Measurements from ENCODE around the gene MYH10. TPM values are rescaled to one million over a fixed set of nuclear protein-coding genes. Genes with fewer than 3 reads are reported as not detected.

Gene MYH10
- total and polyA plus RNA-seq, 9 of the 15 experiments (the other 6 are each of a cell fraction or from before 2014, with no cell fraction given): 16.3 to 95.3 (median 39.7) TPM

DNA sequence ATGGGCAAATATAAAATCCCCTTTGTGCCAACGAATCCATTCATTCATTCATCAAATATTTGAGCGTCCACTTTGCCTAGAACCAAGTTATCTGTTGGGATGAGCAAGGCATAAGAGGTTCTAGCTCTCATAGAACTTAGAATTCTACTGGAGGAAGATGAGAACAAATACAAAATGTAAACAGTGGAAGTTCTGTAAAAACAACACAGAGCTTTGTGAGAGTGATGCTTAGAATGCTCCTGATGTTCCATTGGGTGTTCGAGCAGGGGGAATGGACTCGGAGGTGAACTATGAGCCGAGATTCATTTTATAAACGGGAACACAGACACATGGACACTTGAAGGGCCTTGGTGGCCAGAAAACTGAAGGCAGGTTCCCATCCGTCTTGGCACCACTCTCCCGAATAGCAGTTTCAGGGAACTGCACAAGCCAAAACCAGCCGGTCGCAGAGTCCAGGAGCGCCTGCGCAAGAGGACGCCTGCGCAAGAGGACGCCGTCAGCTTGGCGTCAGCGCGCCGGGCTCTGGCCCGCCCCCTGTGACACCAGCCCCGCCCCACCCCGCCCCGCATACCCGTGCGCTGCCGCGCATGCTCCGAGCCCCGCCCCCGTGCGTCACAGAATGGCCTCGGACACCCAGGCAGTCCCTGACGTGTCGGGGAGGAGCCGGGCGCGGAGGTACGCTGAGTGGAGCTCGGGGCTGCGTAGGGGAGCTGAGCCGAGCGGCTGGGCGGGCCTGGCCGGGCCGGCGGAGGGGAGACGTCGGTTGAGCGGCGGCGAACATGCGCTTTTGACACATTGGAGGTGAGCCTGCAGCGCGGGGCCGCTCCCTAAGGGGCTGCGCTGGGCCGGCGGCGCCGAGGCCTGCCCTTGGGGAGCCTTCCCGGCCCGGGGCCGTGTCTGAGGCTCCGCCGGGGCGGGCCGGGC lies 195.0 kb downstream of the MYH10 start, which contains the start of gene NDEL1 (continued):
- TF ChIP-seq, protein P1, sequence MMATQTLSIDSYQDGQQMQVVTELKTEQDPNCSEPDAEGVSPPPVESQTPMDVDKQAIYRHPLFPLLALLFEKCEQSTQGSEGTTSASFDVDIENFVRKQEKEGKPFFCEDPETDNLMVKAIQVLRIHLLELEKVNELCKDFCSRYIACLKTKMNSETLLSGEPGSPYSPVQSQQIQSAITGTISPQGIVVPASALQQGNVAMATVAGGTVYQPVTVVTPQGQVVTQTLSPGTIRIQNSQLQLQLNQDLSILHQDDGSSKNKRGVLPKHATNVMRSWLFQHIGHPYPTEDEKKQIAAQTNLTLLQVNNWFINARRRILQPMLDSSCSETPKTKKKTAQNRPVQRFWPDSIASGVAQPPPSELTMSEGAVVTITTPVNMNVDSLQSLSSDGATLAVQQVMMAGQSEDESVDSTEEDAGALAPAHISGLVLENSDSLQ (IDR thresholded peaks at IDR 0.05): peak; percentile 40; the same call in 1 of the 2 replicates
- TF ChIP-seq, protein P2, sequence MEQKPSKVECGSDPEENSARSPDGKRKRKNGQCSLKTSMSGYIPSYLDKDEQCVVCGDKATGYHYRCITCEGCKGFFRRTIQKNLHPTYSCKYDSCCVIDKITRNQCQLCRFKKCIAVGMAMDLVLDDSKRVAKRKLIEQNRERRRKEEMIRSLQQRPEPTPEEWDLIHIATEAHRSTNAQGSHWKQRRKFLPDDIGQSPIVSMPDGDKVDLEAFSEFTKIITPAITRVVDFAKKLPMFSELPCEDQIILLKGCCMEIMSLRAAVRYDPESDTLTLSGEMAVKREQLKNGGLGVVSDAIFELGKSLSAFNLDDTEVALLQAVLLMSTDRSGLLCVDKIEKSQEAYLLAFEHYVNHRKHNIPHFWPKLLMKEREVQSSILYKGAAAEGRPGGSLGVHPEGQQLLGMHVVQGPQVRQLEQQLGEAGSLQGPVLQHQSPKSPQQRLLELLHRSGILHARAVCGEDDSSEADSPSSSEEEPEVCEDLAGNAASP (IDR thresholded peaks at IDR 0.05): no peak
- TF ChIP-seq ZBTB17 (CRISPR knock-in tag; IDR thresholded peaks at IDR 0.05): 0 out of 2 replicates have a peak, but pooled peaks have one; percentile 65
- peak in 2 of 3 experiments; percentile 65 to 69 for TF ChIP-seq YY1 (IDR thresholded peaks at IDR 0.05; ENCODE audit: borderline replicate concordance in 1 of 3, control insufficient read depth in 1 of 3, extremely low read depth in 1 of 3, insufficient read depth in 3 of 3, insufficient read length in 1 of 3, insufficient replicate concordance in 2 of 3, low read depth in 1 of 3, low read length in 2 of 3)
- TF ChIP-seq ZNF408 (CRISPR knock-in tag; IDR thresholded peaks at IDR 0.05; ENCODE audit: low read depth): no peak
- peak; percentile 93 for TF ChIP-seq RBFOX2 (IDR thresholded peaks at IDR 0.05; ENCODE audit: low read depth, low read length)
- no peak for TF ChIP-seq DACH1 (IDR thresholded peaks at IDR 0.05; ENCODE audit: partially characterized antibody)
- peak; percentile 86 for TF ChIP-seq MEIS2 (IDR thresholded peaks at IDR 0.05; ENCODE audit: partially characterized antibody)
- TF ChIP-seq, protein P3, sequence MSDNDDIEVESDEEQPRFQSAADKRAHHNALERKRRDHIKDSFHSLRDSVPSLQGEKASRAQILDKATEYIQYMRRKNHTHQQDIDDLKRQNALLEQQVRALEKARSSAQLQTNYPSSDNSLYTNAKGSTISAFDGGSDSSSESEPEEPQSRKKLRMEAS (CRISPR knock-in tag; IDR thresholded peaks at IDR 0.05): peak; percentile 45; the same call in 1 of the 2 replicates
- TF ChIP-seq, protein P4, sequence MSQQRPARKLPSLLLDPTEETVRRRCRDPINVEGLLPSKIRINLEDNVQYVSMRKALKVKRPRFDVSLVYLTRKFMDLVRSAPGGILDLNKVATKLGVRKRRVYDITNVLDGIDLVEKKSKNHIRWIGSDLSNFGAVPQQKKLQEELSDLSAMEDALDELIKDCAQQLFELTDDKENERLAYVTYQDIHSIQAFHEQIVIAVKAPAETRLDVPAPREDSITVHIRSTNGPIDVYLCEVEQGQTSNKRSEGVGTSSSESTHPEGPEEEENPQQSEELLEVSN (IDR thresholded peaks at IDR 0.05; ENCODE audit: borderline replicate concordance in 1 of 2, extremely low read depth in 1 of 2, insufficient read depth in 1 of 2, insufficient read length in 1 of 2, low read depth in 1 of 2, low read length in 1 of 2, poor library complexity in 1 of 2, severe bottlenecking in 1 of 2): peak in 1 of 2 experiments; percentile 56
- TF ChIP-seq, protein P5, sequence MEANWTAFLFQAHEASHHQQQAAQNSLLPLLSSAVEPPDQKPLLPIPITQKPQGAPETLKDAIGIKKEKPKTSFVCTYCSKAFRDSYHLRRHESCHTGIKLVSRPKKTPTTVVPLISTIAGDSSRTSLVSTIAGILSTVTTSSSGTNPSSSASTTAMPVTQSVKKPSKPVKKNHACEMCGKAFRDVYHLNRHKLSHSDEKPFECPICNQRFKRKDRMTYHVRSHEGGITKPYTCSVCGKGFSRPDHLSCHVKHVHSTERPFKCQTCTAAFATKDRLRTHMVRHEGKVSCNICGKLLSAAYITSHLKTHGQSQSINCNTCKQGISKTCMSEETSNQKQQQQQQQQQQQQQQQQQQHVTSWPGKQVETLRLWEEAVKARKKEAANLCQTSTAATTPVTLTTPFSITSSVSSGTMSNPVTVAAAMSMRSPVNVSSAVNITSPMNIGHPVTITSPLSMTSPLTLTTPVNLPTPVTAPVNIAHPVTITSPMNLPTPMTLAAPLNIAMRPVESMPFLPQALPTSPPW (CRISPR knock-in tag; IDR thresholded peaks at IDR 0.05): peak; percentile 70
- peak; percentile 95 to 96 for TF ChIP-seq NRF1 (conservative IDR thresholded peaks at IDR 0.05 in 1 of 2, IDR thresholded peaks at IDR 0.05 in 1 of 2)
- TF ChIP-seq TAF1 (IDR thresholded peaks at IDR 0.05; ENCODE audit: control insufficient read depth, extremely low read depth, insufficient read depth, low read length, severe bottlenecking): peak; percentile 87
- peak; percentile 54 for TF ChIP-seq HMGN3 (IDR thresholded peaks at IDR 0.05; ENCODE audit: borderline replicate concordance, extremely low read depth, insufficient read length, low read depth, low read length)
- peak in 1 of 2 experiments; percentile 12; a peak in 1 of 4 replicates for TF ChIP-seq MAZ (CRISPR knock-in tag; conservative IDR thresholded peaks at IDR 0.05 in 1 of 2, IDR thresholded peaks at IDR 0.05 in 1 of 2)
- TF ChIP-seq, protein P6, sequence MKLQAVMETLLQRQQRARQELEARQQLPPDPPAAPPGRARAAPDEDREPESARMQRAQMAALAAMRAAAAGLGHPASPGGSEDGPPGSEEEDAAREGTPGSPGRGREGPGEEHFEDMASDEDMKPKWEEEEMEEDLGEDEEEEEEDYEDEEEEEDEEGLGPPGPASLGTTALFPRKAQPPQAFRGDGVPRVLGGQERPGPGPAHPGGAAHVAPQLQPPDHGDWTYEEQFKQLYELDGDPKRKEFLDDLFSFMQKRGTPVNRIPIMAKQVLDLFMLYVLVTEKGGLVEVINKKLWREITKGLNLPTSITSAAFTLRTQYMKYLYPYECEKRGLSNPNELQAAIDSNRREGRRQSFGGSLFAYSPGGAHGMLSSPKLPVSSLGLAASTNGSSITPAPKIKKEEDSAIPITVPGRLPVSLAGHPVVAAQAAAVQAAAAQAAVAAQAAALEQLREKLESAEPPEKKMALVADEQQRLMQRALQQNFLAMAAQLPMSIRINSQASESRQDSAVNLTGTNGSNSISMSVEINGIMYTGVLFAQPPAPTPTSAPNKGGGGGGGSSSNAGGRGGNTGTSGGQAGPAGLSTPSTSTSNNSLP (IDR thresholded peaks at IDR 0.05; ENCODE audit: borderline replicate concordance, low read depth, low read length): no peak

Measured in K562 (cell line).